ENCODE data around the gene MLC1. TPM values are rescaled to one million over a fixed set of nuclear protein-coding genes. Genes with fewer than 3 reads are reported as not detected.

Gene MLC1
- total RNA-seq, 1 experiment from 2014 or later: not detected

- Histone ChIP-seq H3K36me3 (ENCODE audit: control insufficient read depth, insufficient read depth, low read length) (no peaks in the 10 kb centered on the region), H3K27ac (ENCODE audit: low read length) (no peak overlapping the region), H3K27me3 (ENCODE audit: control insufficient read depth, insufficient read depth, low read length) (no peaks in the 10 kb centered on the region), H3K4me1 (ENCODE audit: control insufficient read depth, insufficient read depth, low read length) (no peaks in the 10 kb centered on the region), H3K4me3 (ENCODE audit: low read depth in 2 of 2, low read length in 2 of 2) (no peak overlapping the region), H3K9me3 (ENCODE audit: control insufficient read depth, insufficient read depth, low read depth, low read length) (no peaks in the 10 kb centered on the region)
- intact Hi-C loops (cut with micrococcal nuclease; ENCODE audit: unreplicated experiment): no loop called here
- CTCF ChIA-PET: interaction anchor here (0.6 kb wide), 1 partner anchor 18 kb away, joined by 6 read pairs; no protein-coding TSS in a partner anchor
- POLR2A ChIA-PET: no interaction called here
- DNase-seq (ENCODE audit: low read depth, low spot score) (no peak), ATAC-seq (no peak)
- in situ Hi-C loops (cut with HindIII; ENCODE audit: low pct_unique_long_range_greater_than_20kb, low sequenced_read_pairs): no loop called here
- no TSS peak for BruUV-seq (replicated peaks)
- TF ChIP-seq REST (IDR thresholded peaks at IDR 0.05; ENCODE audit: insufficient read depth in 1 of 2, low read depth in 2 of 2, low read length in 1 of 2) (no peak), TCF7L2 (IDR thresholded peaks at IDR 0.05; ENCODE audit: low read depth, low read length) (no peak), SIN3A (IDR thresholded peaks at IDR 0.05; ENCODE audit: borderline replicate concordance, insufficient read depth, low read depth, low read length) (no peak), POLR2AphosphoS5 (IDR thresholded peaks at IDR 0.05; ENCODE audit: low read depth, low read length) (no peak), CTCF (IDR thresholded peaks at IDR 0.05) (no peak)
These were observed 39.8 kb upstream of the MLC1 start for GRCh38 chr22:50125029-50125428.

GRCh38 chr22:50123119-50123518 is 37.9 kb upstream of the MLC1 start:
- ATAC-seq: no peak
- Histone ChIP-seq H3K4me3 (ENCODE audit: low read depth in 2 of 2, low read length in 2 of 2) (no peak overlapping the region), H3K4me1 (ENCODE audit: control insufficient read depth, insufficient read depth, low read length) (no peaks in the 10 kb centered on the region), H3K9me3 (ENCODE audit: control insufficient read depth, insufficient read depth, low read depth, low read length) (no peaks in the 10 kb centered on the region), H3K27me3 (ENCODE audit: control insufficient read depth, insufficient read depth, low read length) (no peaks in the 10 kb centered on the region), H3K36me3 (ENCODE audit: control insufficient read depth, insufficient read depth, low read length) (no peaks in the 10 kb centered on the region), H3K27ac (ENCODE audit: low read length) (no peak overlapping the region)
- ChIA-PET CTCF (no interaction called here), POLR2A (no interaction called here)
- no peak for DNase-seq (ENCODE audit: low read depth, low spot score)
- intact Hi-C loops (cut with micrococcal nuclease; ENCODE audit: unreplicated experiment): no loop called here
- no TSS peak for BruUV-seq (replicated peaks)
- in situ Hi-C loops (cut with HindIII; ENCODE audit: low pct_unique_long_range_greater_than_20kb, low sequenced_read_pairs): no loop called here
- TF ChIP-seq REST (IDR thresholded peaks at IDR 0.05; ENCODE audit: insufficient read depth in 1 of 2, low read depth in 2 of 2, low read length in 1 of 2) (no peak), CTCF (IDR thresholded peaks at IDR 0.05) (no peak), TCF7L2 (IDR thresholded peaks at IDR 0.05; ENCODE audit: low read depth, low read length) (no peak), SIN3A (IDR thresholded peaks at IDR 0.05; ENCODE audit: borderline replicate concordance, insufficient read depth, low read depth, low read length) (no peak), POLR2AphosphoS5 (IDR thresholded peaks at IDR 0.05; ENCODE audit: low read depth, low read length) (no peak)
